GM23338 (cell line): Measurements from ENCODE around the gene APPL2. TPM values are rescaled to one million over a fixed set of nuclear protein-coding genes. Genes with fewer than 3 reads are reported as not detected.

Source experiments
- ATAC-seq: fragments of 200-7000 bp; cut with Tn5 transposase; 3 replicates; pipeline ENCODE4 v1.9.1; 2020
- DNase-seq: peaks from one replicate; pipeline ENCODE4 v3.0.0-alpha.2; 2015; ENCODE audit warnings: low spot score
- H2AFZ ChIP-seq: fragments of 200-600 bp; sonication (generic); 2 replicates; pipeline ENCODE4 v1.8.0; 2016; ENCODE audit warnings: antibody characterized with exemption, mild to moderate bottlenecking, moderate library complexity
- H3F3A ChIP-seq: fragments of 200-600 bp; sonication (generic); replicated peaks from 2 replicates; pipeline ENCODE4 v1.8.0; 2017; ENCODE audit warnings: antibody characterized with exemption, mixed run types, low read depth
- H3K27ac ChIP-seq: fragments of 200-600 bp; sonication (generic); 2 replicates; pipeline ENCODE4 v1.6.1; 2016; ENCODE audit warnings: low read depth
- H3K27me3 ChIP-seq: fragments of 200-600 bp; sonication (generic); 2 replicates; pipeline ENCODE4 v1.8.0; 2016; ENCODE audit warnings: mild to moderate bottlenecking, mixed run types, moderate library complexity; ENCODE audit not compliant: insufficient read depth
- H3K36me3 ChIP-seq: fragments of 200-600 bp; sonication (generic); 2 replicates; pipeline ENCODE4 v1.8.0; 2016; ENCODE audit warnings: mild to moderate bottlenecking; ENCODE audit not compliant: insufficient read depth
- H3K4me1 ChIP-seq: fragments of 200-600 bp; sonication (generic); 2 replicates; pipeline ENCODE4 v1.8.0; 2016; ENCODE audit warnings: mild to moderate bottlenecking, moderate library complexity; ENCODE audit not compliant: insufficient read depth
- H3K4me2 ChIP-seq: fragments of 200-600 bp; sonication (generic); 2 replicates; pipeline ENCODE4 v1.7.1; 2017; ENCODE audit warnings: mixed run types
- H3K4me3 ChIP-seq: fragments of 200-600 bp; sonication (generic); 2 replicates; pipeline ENCODE4 v1.6.1; 2016; ENCODE audit warnings: mixed run types
- H3K79me2 ChIP-seq: fragments of 200-600 bp; sonication (generic); replicated peaks from 2 replicates; pipeline ENCODE4 v1.8.0; 2017; ENCODE audit warnings: mild to moderate bottlenecking; ENCODE audit not compliant: insufficient read depth
- H3K9me2 ChIP-seq: fragments of 200-600 bp; sonication (generic); 2 replicates; pipeline ENCODE4 v1.8.0; 2017; ENCODE audit not compliant: insufficient read depth
- H4K20me1 ChIP-seq: fragments of 200-600 bp; sonication (generic); replicated peaks from 2 replicates; pipeline ENCODE4 v1.8.0; 2017; ENCODE audit warnings: mild to moderate bottlenecking; ENCODE audit not compliant: insufficient read depth
- H3K27ac Mint-ChIP-seq: 2 replicates; pipeline ENCODE4 v1.8.0; 2020; ENCODE audit warnings: inconsistent platforms, mild to moderate bottlenecking, moderate library complexity, mixed read lengths
- H3K27me3 Mint-ChIP-seq: 3 replicates; pipeline ENCODE4 v1.8.0; 2022; ENCODE audit warnings: low read depth, mild to moderate bottlenecking, moderate library complexity, mixed read lengths, inconsistent platforms; ENCODE audit not compliant: insufficient read depth, poor library complexity
- H3K36me3 Mint-ChIP-seq: 3 replicates; pipeline ENCODE4 v1.8.0; 2021; ENCODE audit warnings: low read depth, mild to moderate bottlenecking, inconsistent platforms, moderate library complexity, mixed read lengths
- H3K4me1 Mint-ChIP-seq: 3 replicates; pipeline ENCODE4 v1.8.0; 2020; ENCODE audit warnings: mild to moderate bottlenecking, inconsistent platforms, mixed read lengths
- H3K4me3 Mint-ChIP-seq: 3 replicates; pipeline ENCODE4 v1.8.0; 2021; ENCODE audit warnings: moderate library complexity, mild to moderate bottlenecking, inconsistent platforms, mixed read lengths
- H3K9me3 Mint-ChIP-seq: 3 replicates; pipeline ENCODE4 v1.8.0; 2020; ENCODE audit warnings: moderate library complexity, mild to moderate bottlenecking, inconsistent platforms, mixed read lengths
- CREB1 ChIP-seq: fragments of 250-450 bp; sonication (Bioruptor Pico); IDR thresholded peaks from 2 replicates; pipeline ENCODE4 v1.5.0; 2020; ENCODE audit warnings: low read depth, mild to moderate bottlenecking, moderate library complexity
- CTCF ChIP-seq, 2 experiments: fragments of 200-600 bp in 1 of 2; sonication (generic) in 1 of 2; conservative IDR thresholded peaks; 2 replicates each; pipeline versions ENCODE4 v1.5.1 to v1.6.1; 2016 to 2017; ENCODE audit warnings: antibody characterized with exemption in 2 of 2, low read depth in 2 of 2, mild to moderate bottlenecking in 2 of 2, moderate library complexity in 1 of 2
- ETS1 ChIP-seq: IDR thresholded peaks from 2 replicates; pipeline ENCODE4 v1.6.1; 2016; ENCODE audit warnings: antibody characterized with exemption
- EZH2phosphoT487 ChIP-seq: fragments of 200-600 bp; sonication (generic); IDR thresholded peaks from one replicate; pipeline ENCODE4 v1.8.1; 2018; ENCODE audit warnings: antibody characterized with exemption; ENCODE audit not compliant: unreplicated experiment
- JUNB ChIP-seq: IDR thresholded peaks from one replicate; pipeline ENCODE4 v1.6.1; 2016; ENCODE audit warnings: antibody characterized with exemption; ENCODE audit not compliant: unreplicated experiment
- NANOG ChIP-seq: IDR thresholded peaks from 2 replicates; pipeline ENCODE4 v1.6.1; 2016; ENCODE audit warnings: antibody characterized with exemption, borderline replicate concordance
- POLR2AphosphoS5 ChIP-seq: IDR thresholded peaks from 2 replicates; pipeline ENCODE4 v1.6.1; 2016; ENCODE audit warnings: antibody characterized with exemption, low read depth
- REST ChIP-seq: IDR thresholded peaks from one replicate; pipeline ENCODE4 v1.6.1; 2018; ENCODE audit warnings: antibody characterized with exemption; ENCODE audit not compliant: unreplicated experiment
- STAT1 ChIP-seq: IDR thresholded peaks from one replicate; pipeline ENCODE4 v1.6.1; 2016; ENCODE audit warnings: antibody characterized with exemption; ENCODE audit not compliant: unreplicated experiment
- ZNF114 ChIP-seq: fragments of 250-450 bp; sonication (Bioruptor Pico); IDR thresholded peaks from 2 replicates; pipeline ENCODE4 v1.5.0; 2020; ENCODE audit warnings: mild to moderate bottlenecking, moderate library complexity
- ZNF331 ChIP-seq: fragments of 250-450 bp; sonication (Bioruptor Pico); IDR thresholded peaks from 2 replicates; pipeline ENCODE4 v1.5.0; 2020; ENCODE audit warnings: low read depth, mild to moderate bottlenecking, moderate library complexity
- ZNF462 ChIP-seq: fragments of 250-450 bp; sonication (Bioruptor Pico); IDR thresholded peaks from 2 replicates; pipeline ENCODE4 v1.5.0; 2020; ENCODE audit warnings: mild to moderate bottlenecking, moderate library complexity
- polyA plus RNA-seq: library from polyadenylated mRNA; unstranded; fragments of >200 nt; fragmentation: Nextera tagmentation; extraction: Ambion mirVana; gene quantifications from 2 replicates; pipeline ENCODE4 v1.2.1, GENCODE V29; 2016
- total RNA-seq: library from RNA; depleted of rRNA; stranded (reverse); fragments of >200 nt; shearing (Covaris generic); gene quantifications from 2 replicates; pipeline ENCODE4 v1.2.3, GENCODE V29; 2014

APPL2 gene
- total and polyA plus RNA-seq, 2 experiments from 2014 or later = 9.3 to 17.4 TPM

- no peak for TF ChIP-seq ZNF331
- no peak for TF ChIP-seq NANOG
- no peak for TF ChIP-seq STAT1
- no peak for TF ChIP-seq ZNF114 (CRISPR knock-in tag)
- no peak for TF ChIP-seq POLR2AphosphoS5
- TF ChIP-seq CTCF (conservative IDR thresholded peaks at IDR 0.05; ENCODE audit: low read depth in 2 of 2) = no peak
- no peak for TF ChIP-seq REST
- no peak for TF ChIP-seq ETS1
- TF ChIP-seq CREB1 = no peak
These were observed 7.0 kb downstream of the APPL2 start (continued) for GRCh38 chr12:105228966-105229365.

GRCh38 chr12:105228494-105228893, 7.5 kb downstream of the APPL2 start:
- Histone ChIP-seq H3K79me2 (peaks cover 23% of the 10 kb centered on the region), H3K27ac (no peak overlapping the region)
- peaks cover 13% of the 10 kb centered on the region for H3K36me3 Mint-ChIP-seq
- TF ChIP-seq JUNB (no peak), ZNF331 (no peak), ZNF462 (CRISPR knock-in tag) (no peak), EZH2phosphoT487 (no peak), CREB1 (no peak), ZNF114 (CRISPR knock-in tag) (no peak), ETS1 (no peak), POLR2AphosphoS5 (no peak)

More at GRCh38 chr12:105228494-105228893, 7.5 kb downstream of the APPL2 start:
- no peak overlapping the region for H3K4me2 ChIP-seq
- ATAC-seq = no peak
- H3K27me3 Mint-ChIP-seq = peaks cover 1% of the 10 kb centered on the region
- no peak overlapping the region for H3K27ac Mint-ChIP-seq
- H3K4me1 ChIP-seq = no peaks in the 10 kb centered on the region
- H3K9me3 Mint-ChIP-seq = no peaks in the 10 kb centered on the region
- DNase-seq = no peak
- peaks cover 8% of the 10 kb centered on the region; the same call in 2 of the 3 replicates for H3K4me1 Mint-ChIP-seq
- no peaks in the 10 kb centered on the region for H4K20me1 ChIP-seq
- H3K4me3 Mint-ChIP-seq = no peak overlapping the region
- H3K9me2 ChIP-seq = no peaks in the 10 kb centered on the region
- H3F3A ChIP-seq = no peaks in the 10 kb centered on the region
- H3K27me3 ChIP-seq = no peaks in the 10 kb centered on the region
- H2AFZ ChIP-seq = no peak overlapping the region
- H3K4me3 ChIP-seq = no peak overlapping the region
- no peaks in the 10 kb centered on the region; the same call in 1 of the 2 replicates for H3K36me3 ChIP-seq
